GM08714 (cell line): Measurements from ENCODE around the gene UBL7.

Experiments
- H3K4me3 ChIP-seq: fragments of 200-500 bp; sonication (Bioruptor generic); 2 replicates; pipeline ENCODE4 v1.5.1; 2014; ENCODE audit warnings: mild to moderate bottlenecking, low read length, inconsistent platforms
- ZNF274 ChIP-seq: IDR thresholded peaks from 2 replicates; pipeline ENCODE4 v1.6.1; 2012; ENCODE audit warnings: mild to moderate bottlenecking, low read depth, low read length

The UBL7 gene

DNA sequence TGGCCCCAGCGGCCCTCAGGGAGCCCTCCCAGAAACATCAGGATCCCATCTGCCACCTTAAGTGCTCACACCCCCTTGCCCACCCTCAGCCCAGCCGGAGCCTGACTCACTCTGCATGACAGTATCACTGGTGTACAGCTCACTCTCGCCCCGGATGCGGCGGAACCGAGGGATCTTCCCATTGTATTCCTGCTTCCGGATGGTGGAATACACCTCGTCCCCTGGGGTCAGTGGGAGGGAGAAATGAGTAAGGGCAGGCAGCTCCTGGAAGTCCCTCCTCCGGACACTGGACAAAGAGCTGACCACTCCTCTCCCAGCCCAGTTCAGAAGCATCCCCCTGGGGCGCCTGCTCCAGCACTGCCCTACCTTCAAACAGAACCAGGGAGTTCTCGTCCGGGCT is 43.7 kb downstream of the UBL7 start:
- TF ChIP-seq ZNF274 = no peak
- H3K4me3 ChIP-seq = no peak overlapping the region

DNA sequence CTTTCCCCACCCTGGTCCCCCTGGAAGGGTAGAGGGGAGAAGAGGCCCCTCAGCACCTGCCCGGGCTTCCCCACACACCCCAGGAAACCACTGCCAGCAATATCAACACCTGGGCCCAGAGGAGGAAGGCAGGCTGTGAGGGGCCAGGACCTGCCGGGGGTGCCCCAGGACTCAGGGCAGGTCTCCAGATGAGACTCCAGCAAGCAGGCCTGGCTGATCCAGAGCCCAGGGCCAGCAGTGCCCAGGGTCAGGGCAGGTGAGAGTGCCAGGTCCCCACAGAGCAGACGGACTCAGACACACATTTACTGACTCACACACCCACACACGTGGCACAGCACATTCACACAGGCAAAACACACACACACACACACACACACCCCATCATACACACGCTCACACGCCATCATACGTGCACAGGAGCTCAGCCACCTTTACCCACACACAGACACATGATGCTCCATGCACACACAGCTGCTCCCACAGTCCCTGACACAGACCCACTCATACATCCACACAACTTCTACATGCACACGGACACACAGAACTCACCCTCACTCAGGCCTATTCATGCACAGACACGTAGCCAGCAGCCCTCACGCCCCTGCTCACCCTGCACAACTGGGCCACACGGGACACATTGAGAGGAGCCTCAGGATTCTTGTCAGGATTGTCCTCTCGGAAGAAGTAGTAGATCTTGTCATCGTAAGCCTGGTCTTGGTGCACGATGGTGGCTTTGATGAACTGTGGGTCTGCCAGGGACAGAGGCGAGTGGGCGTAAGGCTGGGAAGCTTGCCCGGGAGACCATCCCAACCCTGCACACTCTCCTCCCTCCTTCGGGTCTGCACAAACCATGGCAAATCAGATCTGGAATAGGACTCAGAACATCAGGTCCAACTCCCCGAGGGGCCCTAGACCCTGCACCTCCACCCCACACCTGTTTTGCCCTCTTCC is 44.7 kb downstream of the UBL7 start:
- TF ChIP-seq ZNF274 = no peak
- no peak overlapping the region for H3K4me3 ChIP-seq

DNA sequence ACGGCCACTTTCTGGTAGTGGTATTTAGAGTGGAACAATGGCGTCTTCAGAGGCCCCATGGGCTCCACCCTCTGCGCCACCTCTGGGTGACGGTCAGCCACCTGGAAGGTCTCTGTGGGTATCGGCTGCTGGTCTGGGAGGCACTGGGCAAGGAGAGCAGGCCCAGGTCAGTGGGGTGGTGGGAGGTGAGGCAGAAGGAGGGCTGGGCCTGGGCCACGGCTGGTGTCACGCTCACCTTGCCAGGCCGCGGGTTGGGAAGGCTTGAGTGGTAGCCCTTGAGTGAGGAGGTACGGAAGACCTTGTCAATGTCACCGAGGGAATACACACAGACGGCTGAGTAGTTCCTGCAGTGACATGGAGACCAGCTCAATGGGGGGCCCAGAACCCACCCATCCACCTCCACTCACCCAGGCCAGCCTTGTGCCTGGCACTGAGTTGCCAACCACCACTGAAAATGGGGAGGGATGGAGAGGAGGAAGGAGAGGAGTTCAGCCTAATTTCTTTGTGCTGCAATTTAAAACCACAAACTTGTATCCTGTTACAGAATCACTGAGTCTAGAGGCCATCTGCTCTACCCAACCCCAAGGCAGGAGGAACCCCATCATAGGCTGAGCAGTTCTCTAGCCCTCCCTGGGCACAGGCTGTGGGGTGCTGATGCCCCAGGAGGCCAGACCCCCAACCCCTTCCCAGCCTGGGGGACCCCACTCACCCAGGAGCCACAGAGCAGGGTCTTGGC is 46.2 kb downstream of the UBL7 start:
- no peak for TF ChIP-seq ZNF274
- no peak overlapping the region for H3K4me3 ChIP-seq

DNA sequence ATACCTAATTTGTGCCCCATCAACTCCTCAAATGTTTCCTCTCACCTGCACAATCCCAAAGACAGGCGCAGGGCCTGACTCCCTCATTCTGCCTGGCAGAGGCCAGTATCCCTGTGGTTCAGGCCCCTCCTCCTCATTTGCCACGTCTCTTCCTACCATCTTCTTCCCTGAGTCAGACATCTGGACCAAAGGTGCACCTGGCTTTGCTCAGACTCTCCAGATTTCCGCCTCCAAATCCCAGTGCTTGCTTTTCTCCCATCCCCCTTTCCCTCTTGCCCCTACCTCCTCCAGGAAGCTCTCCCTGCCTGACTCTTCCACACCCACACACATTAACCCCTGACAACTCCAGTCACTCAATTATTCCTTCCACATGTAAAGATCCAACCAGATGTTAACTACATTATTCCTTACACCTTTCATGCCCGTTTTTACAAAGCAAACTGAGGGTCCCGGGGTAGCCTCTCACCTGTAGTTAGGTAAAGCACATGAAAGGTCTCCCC is 46.8 kb downstream of the UBL7 start:
- H3K4me3 ChIP-seq = no peak overlapping the region
- no peak for TF ChIP-seq ZNF274

DNA sequence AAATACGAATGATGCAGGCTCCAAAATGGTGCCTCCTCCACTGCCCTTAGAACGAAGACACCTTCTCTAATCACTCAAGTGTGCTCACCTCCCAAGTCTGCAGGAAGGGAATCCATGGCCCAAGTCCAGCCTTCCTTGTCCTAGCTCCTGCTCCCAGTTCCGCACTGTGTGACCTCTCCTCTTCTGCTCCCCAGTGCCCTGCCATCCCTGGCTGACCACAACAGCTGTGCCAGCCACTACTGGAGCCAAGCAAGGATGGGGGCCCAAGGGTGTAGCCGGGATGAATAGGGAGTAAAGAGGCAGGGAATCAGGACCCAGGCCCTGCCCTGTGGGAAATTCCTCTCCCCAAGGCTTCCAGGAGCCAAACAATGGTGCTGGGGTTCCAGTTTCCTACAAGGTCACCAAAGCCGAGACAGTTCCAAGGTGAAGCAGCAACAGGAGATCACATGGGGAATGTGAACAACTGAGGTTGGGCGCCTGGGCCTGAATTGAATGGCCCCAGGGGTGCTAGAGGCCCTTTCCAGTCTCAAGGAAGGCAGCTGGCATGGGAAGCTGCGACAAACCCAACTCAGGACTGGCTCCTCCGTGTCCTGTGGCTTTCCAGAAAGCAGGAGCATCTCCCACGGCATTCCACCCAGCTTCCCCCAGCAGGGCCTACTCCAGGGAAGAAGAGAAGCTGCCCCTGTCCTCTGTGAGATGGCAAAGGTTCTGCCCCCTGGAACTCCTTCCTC is 47.4 kb downstream of the UBL7 start:
- no peak overlapping the region for H3K4me3 ChIP-seq
- TF ChIP-seq ZNF274 = no peak

DNA sequence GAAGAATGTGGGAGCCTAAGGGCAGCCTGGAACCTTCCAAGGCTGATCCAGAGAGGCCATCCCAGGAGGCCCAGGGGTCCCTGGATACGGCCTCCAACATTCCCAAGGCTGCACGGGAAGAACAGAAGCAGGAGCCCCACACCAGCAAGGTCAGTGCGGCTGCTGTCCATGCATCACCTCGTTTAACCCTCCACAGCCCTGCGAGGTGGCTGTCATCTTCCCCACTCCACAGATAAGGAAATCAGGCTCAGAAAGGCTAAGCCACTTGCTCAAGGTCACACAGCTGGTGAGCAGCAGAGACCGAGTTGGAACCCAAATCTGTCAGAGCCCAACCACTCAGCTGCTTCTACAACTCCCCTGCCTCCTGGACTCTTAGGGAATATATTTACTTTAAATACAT is 48.8 kb downstream of the UBL7 start:
- TF ChIP-seq ZNF274 = no peak

DNA sequence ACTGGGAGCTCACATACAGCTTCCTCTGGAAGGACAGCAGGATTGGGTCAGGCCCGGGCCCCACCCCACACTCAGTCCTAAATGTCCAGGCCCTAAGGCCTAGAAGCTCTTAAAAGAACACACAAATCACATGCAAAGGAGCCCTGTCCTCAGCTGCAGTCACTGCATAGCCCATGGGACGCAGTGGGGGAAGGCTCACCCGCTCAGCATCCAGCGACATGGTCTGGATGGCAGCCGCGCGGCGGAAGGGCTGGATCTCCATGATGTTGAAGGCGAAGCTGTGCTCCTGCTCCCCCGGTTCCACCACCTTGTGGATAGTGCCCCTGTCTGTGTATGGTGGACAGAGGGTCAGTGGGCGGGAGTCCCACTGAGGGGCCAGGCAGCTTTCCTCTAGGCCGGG is 49.3 kb downstream of the UBL7 start:
- no peak overlapping the region for H3K4me3 ChIP-seq
- TF ChIP-seq ZNF274 = no peak

More for the DNA sequence above, 48.8 kb downstream of the UBL7 start:
- no peak overlapping the region for H3K4me3 ChIP-seq

DNA sequence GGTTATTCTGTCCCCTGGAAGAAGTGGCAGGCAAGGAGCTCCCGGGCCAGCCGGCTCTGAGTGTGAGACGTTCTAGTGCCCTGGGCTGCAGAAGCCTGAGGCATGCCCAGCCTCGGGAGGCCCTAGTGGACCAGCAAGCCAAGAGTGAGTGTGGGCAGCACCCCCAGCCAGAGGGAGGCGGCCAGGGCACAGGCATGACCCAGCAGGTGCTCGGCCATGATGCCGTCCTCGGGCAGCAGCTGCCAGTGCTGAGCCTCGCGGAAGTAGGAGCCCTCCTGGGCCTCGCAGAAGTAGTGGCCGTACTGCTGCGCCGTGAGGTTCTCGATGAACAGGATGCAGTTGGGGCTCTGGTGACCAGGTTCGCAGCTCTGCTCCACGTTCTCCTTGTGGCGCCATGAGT is 50.5 kb downstream of the UBL7 start:
- TF ChIP-seq ZNF274 = no peak
- H3K4me3 ChIP-seq = no peak overlapping the region

DNA sequence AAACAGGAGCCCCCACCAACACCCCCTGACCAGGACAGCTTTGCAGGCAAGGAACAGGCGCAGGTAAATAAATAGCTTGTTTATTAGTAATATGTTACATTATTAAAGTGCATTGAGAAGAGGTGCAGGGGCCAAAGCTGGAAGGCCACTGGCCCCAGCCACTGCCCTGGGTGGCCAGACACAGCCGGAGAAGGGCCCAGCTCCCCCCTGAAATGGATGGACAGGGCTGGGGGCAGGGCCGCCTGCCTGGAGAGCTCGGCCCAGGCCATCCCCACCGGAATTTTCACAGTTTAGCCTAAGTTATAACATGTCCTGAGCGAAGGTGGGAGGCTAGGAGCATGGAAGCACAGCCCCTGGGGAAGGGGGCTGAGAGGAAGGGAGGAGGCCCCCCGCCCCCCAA is 51.7 kb downstream of the UBL7 start:
- H3K4me3 ChIP-seq = no peak overlapping the region
- no peak for TF ChIP-seq ZNF274

DNA sequence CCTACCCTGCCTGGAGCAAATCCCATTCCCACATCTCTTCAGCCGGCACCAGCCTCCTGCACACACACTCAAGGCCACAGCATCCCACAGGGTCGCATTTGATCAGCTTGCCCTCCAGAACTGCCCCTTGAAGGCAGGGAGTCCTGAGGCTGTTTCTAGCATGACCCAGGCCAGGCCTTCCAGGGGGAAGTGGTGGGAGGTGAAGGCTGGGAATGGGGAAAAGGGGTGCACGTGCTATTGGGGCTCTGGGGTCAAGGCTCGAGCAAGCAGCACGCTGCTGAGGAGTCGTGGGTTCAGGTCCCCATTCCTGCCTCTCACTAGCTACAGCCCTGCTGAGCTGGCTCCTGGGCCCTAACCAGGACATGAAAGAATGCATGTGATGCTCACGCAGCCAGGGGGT is 52.1 kb downstream of the UBL7 start:
- TF ChIP-seq ZNF274 = no peak
- no peak overlapping the region for H3K4me3 ChIP-seq

DNA sequence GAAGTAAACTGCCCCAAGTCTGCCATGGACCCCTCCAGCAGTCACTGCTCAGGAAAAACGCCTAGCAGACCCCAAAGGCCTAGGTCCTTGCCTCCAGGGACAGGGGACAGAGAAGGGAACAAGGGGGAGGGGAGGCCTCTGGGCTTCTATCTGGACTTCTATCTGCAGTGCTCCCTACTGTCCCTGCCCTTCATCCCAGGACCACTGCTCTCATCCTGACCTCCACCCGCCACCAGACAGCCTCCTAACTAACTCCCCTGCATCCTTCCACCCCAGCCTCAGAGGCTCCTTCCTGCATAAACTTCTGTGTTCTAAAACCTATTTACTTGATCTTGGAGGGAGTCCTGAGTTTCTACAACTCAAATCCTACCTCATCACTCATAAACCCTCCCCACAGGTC is 52.6 kb downstream of the UBL7 start:
- no peak overlapping the region for H3K4me3 ChIP-seq
- no peak for TF ChIP-seq ZNF274

DNA sequence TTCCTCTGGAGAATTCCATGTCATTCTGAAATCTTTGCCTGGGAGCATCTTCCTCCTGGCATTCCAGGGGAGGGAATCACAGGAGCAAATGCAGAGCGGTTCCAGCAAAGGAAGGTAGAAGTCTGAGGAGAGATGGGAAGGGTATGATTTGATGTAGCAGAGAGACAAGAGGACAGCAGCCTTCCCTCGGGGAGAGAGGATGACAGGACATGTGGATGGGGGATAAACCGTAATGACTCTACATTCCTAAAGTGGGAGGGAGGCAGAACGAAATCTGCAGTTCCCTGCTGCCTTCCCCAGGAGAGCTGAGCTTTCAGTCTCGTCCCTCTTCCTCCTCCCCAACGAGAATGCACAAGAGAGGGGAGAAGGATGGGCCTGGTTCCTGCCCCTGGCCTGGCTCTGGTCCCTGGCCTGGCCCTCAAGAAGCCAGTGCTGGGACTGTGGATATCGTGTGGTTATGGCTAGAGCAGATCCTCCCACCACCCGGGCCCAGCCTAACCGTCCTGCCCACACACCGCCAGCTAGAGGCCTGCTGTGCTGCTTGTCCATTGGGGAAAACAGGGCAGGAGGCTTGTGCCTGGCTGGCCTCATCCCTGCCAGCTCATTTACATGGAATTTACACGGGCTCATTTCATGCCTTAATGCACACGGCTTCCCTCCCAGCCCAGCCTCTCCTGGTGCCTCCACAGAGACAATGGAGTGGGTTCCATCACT is 53.8 kb downstream of the UBL7 start:
- H3K4me3 ChIP-seq = no peak overlapping the region
- no peak for TF ChIP-seq ZNF274

DNA sequence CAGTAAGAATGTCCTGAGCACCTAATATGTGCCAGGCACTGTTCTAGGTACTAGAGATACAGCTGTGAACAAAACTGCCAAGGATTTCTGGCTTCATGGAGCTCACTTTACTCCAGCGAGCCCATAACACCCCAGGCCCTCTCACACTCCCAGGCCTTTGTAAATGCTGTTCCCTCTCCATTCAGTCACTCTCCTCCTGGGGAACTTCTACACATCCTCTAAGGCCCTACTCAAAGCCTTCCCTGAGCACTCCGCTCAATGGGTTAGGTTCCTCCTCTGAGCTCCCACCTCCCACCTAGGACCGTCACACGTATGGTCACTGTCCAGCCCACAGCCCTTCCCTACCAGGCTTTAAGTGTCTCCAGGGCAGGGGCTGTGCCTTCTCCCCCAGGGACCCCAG is 54.4 kb downstream of the UBL7 start:
- no peak overlapping the region for H3K4me3 ChIP-seq

DNA sequence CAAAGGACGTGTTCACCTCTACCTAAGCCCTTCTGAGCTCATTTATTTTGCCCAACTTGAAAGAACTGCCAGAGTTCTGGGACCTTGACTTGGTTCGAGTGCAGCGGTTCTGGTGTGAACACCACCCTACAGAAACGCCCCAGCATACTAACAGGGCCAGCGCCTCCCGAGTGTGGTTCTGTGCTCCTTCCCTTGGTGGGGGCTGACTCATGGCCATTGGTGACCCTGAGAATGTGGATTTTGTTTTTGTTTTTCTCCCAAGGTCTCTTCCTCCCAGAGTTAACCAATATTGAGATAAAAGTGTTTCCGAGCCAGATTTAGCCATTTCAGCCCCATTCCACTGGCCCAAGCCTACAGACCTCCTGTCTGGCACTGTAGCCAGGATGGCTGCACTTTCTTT is 55.1 kb downstream of the UBL7 start:
- H3K4me3 ChIP-seq = no peak overlapping the region
- no peak for TF ChIP-seq ZNF274

More for the DNA sequence above, 54.4 kb downstream of the UBL7 start:
- TF ChIP-seq ZNF274 = no peak
